Esophagus mucosa (tissue), 1 donor: ENCODE data around the gene SLC9A5. TPM values are rescaled to one million over a fixed set of nuclear protein-coding genes. Genes with fewer than 3 reads are reported as not detected.

Experiments
- ATAC-seq: fragments of 200-7000 bp; cut with Tn5 transposase; one replicate; pipeline ENCODE4 v1.9.1; 2020
- total RNA-seq: library from RNA; stranded (reverse); gene quantifications from one replicate; pipeline ENCODE4 v1.2.4, GENCODE V29; 2023
- donor health status: DM: yes; HTN: yes; CAD: no.

The SLC9A5 gene
- total RNA-seq, 1 donor from 2014 or later: 0.08 TPM

DNA sequence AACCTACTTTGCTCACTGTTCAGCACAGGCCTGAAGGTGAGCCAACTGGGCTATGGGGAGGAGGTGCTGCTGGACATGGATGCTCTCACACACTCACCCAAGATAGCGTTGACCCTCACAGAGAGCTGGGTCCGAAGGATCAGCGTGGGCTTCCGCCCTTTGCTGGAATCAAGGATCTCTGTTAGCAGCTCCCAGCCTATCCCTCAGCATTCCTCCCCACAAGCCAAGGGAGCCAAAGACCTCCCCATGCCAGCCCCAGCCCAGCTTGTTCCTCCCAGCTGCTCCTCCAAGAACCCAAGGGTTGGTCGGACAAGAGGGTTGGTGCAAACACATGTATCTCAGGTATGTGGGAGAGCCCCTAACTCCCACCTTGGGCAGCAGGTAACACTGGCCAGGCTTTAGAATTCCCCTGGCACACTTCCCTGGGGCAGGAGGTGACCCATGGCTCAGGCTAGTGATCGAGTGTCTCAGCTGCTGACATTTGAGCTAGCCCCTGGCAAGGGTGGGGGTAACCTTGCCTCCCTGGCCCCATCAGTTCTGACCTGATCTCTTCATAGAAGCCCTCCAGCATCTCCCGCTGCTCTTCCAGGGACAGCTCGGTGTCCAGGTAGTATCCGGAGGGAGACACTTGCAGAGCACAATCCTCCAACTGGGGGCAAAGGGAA is 9.8 kb upstream of the SLC9A5 start:
- ATAC-seq: no peak

GRCh38 chr16:67240506-67240905 is 8.3 kb upstream of the SLC9A5 start:
- no peak for ATAC-seq

DNA sequence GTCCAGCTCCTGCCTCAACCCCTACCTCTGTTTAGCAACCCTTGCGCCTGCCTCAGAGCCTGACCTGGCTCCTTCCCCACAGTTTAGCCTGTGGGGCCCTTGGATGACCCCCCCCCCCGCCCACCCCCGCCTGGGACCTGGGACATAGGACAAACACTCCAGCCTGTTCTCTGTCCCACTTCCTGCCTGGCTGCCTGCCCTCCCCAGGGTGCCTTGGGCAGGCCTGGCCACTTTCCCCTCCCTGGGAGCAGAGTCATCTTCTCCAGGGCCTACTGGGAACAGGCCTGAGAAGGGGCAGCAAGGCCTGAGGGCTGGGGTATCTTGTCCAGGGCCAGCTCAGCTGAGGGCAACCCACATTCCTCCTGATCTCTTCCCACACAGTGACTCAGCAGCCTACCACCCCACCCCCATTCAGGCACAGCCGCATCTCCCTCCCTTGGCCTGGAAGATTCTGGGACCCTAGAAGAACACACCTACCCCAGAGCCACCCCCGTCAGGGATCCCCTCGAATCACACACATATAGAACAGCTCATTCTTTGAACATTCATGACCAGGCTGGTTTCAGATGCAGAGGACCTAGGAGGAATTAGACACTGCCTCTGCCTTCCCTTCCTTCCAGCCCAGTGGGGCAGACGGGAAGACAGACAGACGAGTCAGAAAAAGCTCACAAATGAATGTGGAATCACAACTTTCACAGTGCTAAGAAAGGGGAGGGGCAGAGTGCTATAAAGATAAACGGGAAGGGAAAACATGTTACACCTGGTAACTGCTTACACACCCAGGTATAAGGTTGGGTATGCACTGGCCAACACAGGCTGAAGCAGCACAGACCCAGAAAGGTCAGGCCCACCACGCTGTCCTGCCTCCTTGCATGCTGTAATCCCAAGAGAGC is 7.5 kb upstream of the SLC9A5 start:
- peak; percentile 24 for ATAC-seq

GRCh38 chr16:67242138-67242730 is 6.5 kb upstream of the SLC9A5 start:
- ATAC-seq: no peak

DNA sequence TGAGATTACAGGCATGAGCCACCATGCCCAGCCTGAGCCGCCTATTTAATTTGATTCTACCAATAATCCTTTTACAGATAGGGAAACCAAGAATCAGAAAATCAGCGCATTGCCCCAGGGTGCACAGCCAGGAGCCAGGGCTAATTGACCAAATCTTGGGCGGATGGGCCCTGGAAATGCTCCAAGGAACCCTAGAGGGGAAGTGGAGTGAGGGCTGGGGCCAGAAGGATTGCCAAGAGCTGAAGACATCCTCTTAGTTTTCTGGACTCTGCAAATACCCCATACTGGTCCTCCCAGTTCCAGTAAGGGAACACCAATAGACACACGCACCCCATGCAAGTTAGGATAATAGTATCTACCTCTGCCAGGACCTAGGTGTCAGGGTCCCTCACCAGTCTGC is 5.3 kb upstream of the SLC9A5 start:
- ATAC-seq: no peak

- ATAC-seq: peak; percentile 52
Measured at GRCh38 chr16:67244387-67245185, 4.2 kb upstream of the SLC9A5 start.

DNA sequence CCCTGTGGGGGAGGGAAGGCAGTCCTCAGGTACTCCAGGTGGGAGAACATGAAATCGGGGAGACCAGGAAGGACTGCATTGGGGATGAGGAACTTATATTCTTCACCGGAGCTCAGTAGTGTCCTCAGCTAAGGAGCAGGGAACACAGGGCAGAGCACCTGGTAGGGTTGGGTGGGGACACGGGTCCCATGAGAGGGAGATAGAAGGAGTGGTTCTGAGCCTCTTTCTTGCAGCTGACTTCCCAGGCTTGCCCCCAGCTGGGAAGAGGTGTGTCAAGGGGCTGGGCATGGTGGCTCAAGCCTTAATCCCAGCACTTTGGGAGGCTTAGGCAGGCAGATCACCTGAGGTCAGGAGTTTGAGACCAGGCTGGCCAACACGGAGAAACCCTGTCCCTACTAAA is 3.6 kb upstream of the SLC9A5 start:
- ATAC-seq: no peak

GRCh38 chr16:67245674-67246080 is 3.1 kb upstream of the SLC9A5 start:
- peak; percentile 0 for ATAC-seq

DNA sequence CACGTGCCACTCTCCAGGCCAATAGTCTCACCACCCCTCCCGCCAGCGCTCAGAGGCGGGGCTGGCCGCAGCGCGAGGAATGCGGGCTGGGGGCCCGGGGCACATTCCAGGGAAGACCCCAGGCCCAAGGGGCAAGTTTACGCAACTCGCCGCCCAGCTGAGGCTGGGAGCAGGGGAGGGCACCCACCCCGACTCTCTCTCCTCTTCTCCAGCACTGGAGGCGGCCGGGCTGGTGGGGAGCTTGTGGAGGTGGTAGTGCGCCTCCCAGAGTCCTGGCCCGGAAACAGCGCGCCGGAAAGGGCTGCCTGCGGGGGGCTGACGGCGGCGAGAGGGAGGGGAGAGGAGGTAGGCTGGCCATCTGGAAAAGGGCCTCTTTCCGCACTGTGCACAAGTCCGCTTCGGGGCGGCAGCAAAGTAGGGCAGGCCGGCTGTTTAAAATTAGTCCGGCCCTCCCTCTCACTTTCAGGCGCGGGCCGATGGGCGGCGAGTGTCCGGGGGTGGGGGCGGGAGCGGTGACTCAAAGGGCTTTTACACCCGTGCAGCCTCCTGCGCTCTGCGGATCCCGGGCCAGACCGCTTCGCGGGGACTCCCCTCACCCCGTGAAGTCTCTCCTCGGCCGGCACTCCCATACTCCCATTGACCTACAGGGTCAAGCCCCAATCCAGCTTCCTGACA is 2.6 kb upstream of the SLC9A5 start:
- ATAC-seq: peak; percentile 24

- ATAC-seq: peak; percentile 37
Measured at GRCh38 chr16:67246756-67247191, 2.0 kb upstream of the SLC9A5 start.

- ATAC-seq: peak; percentile 88
Measured at GRCh38 chr16:67247192-67248072, 1.3 kb upstream of the SLC9A5 start, which contains the start of gene FHOD1. TSS of gene FHOD1 (minus strand) at chr16:67247481. CDS start at chr16:67247410, 71 bp downstream.

DNA sequence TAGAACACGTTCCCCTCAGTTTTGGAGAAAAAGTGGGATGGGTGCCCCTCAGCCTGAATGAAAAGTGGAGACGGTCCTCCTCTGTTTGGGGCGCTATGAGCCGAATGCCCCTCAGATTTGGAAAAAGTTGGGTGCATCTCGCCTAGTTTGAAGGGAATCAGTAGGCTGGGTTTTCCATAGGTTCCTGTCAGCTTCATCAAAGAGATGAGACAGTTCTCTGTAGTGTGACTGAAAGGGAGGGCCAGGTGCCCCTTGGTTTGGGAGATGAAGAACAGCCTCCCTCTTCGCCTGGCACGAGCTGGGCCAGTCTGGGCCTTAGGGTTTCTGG is 742 bp upstream of the SLC9A5 start:
- ATAC-seq: no peak

DNA sequence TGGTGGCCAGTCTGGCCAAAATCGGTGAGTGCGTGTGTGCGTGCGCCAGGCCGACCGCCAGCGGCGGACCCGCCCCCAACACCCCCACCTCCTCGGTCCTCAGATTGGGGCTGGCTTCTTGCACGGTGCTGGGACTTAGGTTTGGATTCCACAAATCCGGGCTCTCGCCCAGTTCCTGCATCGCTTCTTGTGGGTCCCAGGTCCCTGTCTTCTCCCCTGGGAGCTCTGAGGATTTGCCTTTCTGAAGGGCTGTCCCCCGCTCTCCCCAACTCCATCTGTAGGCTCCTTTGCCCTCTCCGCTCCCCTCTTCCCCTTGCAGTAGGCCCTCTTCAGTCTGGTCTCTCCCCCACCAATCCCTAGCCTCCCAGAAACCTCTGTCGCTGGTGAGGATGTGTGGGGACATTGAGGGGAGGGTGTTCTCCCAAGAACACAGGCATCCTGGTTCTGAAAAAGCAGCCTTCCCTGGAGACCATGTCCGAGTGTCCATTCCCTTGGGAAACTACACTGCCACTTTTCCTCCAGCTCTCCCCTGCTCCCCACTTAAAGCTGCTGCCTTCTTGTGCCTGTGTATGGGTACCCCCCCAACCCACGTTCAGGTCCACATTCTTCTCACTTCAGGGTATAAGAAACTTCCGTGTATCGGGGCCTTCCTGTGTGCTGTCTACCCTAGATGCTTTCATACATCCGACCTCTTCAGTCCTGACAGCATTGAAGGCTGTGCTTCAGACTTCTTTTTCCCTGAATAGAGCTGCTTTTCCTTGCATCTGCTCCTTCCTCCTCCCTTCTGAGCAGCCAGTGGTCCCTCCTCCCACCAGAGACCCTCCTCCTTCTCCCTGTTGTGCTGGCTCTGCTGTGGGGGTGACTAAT is 632 bp downstream of the SLC9A5 start:
- no peak for ATAC-seq

- no peak for ATAC-seq
Measured at GRCh38 chr16:67250045-67250327, 1.2 kb downstream of the SLC9A5 start.

GRCh38 chr16:67252609-67253497 is 4.1 kb downstream of the SLC9A5 start:
- ATAC-seq: no peak

DNA sequence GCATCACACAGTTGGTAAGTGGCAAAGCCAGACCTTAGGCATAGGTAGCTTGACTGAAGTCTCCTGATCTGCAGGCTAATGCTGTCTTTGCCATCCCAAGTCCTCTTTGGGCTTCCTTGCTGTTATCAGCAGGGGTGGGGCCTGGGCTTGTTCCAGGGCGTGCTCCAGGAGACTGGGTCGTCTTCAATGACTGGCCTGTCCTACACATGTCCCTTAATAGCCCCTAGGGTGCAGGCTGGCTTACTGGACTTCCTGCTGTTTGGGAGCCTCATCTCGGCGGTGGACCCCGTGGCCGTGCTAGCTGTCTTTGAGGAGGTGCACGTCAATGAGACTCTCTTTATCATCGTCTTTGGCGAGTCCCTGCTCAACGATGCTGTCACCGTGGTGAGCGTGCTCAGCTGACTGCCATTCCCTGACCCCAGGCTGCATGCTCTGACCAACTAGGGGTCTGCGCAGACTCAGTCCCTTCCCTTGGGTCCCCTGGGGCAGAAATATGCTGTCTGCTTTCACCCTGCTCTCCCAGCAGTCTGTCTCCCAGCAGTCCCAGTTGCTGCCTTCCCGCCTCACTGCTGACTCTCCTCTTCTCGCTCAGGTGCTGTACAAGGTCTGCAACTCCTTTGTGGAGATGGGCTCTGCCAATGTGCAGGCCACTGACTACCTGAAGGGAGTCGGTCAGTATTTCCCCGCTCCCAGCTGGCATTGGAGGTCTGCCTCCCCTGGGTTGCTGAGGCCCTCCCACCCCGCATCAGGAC is 6.2 kb downstream of the SLC9A5 start:
- ATAC-seq: no peak

GRCh38 chr16:67255553-67256221 is 6.9 kb downstream of the SLC9A5 start:
- ATAC-seq: no peak

- ATAC-seq: no peak
Measured at GRCh38 chr16:67256701-67257230, 8.0 kb downstream of the SLC9A5 start.
